Kidney (tissue), 14 donors: ENCODE data around the gene TRPM1. TPM values are rescaled to one million over a fixed set of nuclear protein-coding genes. Genes with fewer than 3 reads are reported as not detected.
A peak's percentile ranks its signal among the peaks of the same experiment; 100 is the strongest.

ENCODE experiments used
- DNase-seq, 5 donors: peaks; one replicate each; pipeline ENCODE4 v3.0.0-alpha.2; 2013 to 2020
- FAIRE-seq: peaks from 2 replicates; lab custom pipeline; 2012; peaks lifted over from hg19 to GRCh38; lab: Jason Lieb, UNC
- H3K27ac ChIP-seq, 2 donors: one replicate each; pipeline ENCODE4 v1.7.0; 2013; ENCODE audit warnings: low read depth in 2 of 2, low read length in 2 of 2, inconsistent platforms in 1 of 2
- H3K27me3 ChIP-seq: one replicate; pipeline ENCODE4 v1.7.1; 2013; ENCODE audit warnings: low read length, inconsistent platforms; ENCODE audit not compliant: control insufficient read depth, insufficient read depth
- H3K36me3 ChIP-seq, 3 donors: one replicate each; pipeline versions ENCODE4 v1.7.0 to v1.7.1; 2013; ENCODE audit warnings: low read length in 3 of 3, control low read depth in 1 of 3, inconsistent platforms in 1 of 3; ENCODE audit not compliant: insufficient read depth in 3 of 3, control insufficient read depth in 2 of 3
- H3K4me1 ChIP-seq, 3 donors: one replicate each; pipeline versions ENCODE4 v1.7.0 to v1.7.1; 2013; ENCODE audit warnings: low read length in 3 of 3, inconsistent platforms in 1 of 3, low read depth in 1 of 3; ENCODE audit not compliant: control insufficient read depth in 2 of 3, insufficient read depth in 2 of 3
- H3K4me3 ChIP-seq, 3 donors: one replicate each; pipeline versions ENCODE4 v1.7.0 to v1.8.1; 2013; ENCODE audit warnings: low read length in 3 of 3, control low read depth in 1 of 3, inconsistent platforms in 1 of 3
- H3K9ac ChIP-seq, 3 donors: one replicate each; pipeline versions ENCODE4 v1.7.0 to v1.7.1; 2013; ENCODE audit warnings: low read length in 3 of 3, control low read depth in 1 of 3, inconsistent platforms in 1 of 3
- H3K9me3 ChIP-seq, 3 donors: one replicate each; pipeline versions ENCODE4 v1.7.0 to v1.7.1; 2013; ENCODE audit warnings: low read length in 3 of 3, control low read depth in 1 of 3, inconsistent platforms in 1 of 3; ENCODE audit not compliant: control insufficient read depth in 2 of 3, insufficient read depth in 1 of 3
- intact Hi-C: fragments of 100-400 bp; cut with DNase I; formaldehyde crosslinking; loops from one replicate; pipeline ENCODE4 v1.11.1; 2022
- polyA plus RNA-seq: library from polyadenylated mRNA; stranded (reverse); fragments of 350-450 nt; fragmentation: Illumina TruSeq; extraction: RNeasy Lipid Tissue Mini Kit (QIAGEN cat#74804); gene quantifications from one replicate; pipeline ENCODE4 v1.2.3, GENCODE V29; 2014; ENCODE audit warnings: low read depth, low replicate concordance; ENCODE audit not compliant: insufficient read depth
- total RNA-seq: library from RNA; stranded (reverse); fragmentation: NEBNext Ultra II Directional; extraction: Animal tissue kit (Norgen Biotek cat#: 25700); gene quantifications from one replicate; pipeline ENCODE4 v1.2.1, GENCODE V29; 2021
- TF ChIP-seq, protein P1 (sequence below): IDR thresholded peaks from 3 replicates; pipeline ENCODE4 v1.5.1; 2012; ENCODE audit warnings: mild to moderate bottlenecking, moderate library complexity, borderline replicate concordance; ENCODE audit not compliant: insufficient read depth; ENCODE audit errors: extremely low read depth
- donor health status: control.
- donor health status: control.
- donor health status: control.
- donor health status: control.
- donor health status: control.
- donor health status: DM: yes; HTN: yes; CAD: no.
- donor health status: Normal renal cell carcinoma (clear cell type).

TRPM1 gene
- total and polyA plus RNA-seq, 2 donors from 2014 or later, result 1.3 TPM; not detected in 1

DNA sequence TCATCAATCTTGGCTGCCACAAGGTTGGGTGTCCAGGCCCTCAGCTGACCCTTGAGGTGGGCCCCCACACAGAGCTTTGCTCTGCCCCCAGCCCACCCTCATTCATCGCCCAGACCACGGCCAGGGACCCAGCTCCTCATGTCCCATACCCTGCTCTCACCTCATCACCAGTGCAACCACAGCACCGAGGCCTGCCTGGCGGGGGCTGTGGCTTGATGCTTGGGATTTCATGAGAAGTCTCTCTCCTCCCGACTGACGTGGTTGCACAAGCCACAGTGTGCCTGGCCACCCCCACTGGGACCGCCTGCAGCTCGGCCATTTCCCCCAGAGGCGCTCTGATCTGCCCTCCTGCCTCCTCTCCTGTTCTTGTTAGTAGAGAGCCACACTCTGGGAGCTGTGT is 64.7 kb downstream of the TRPM1 start:
- TF ChIP-seq, protein P1, sequence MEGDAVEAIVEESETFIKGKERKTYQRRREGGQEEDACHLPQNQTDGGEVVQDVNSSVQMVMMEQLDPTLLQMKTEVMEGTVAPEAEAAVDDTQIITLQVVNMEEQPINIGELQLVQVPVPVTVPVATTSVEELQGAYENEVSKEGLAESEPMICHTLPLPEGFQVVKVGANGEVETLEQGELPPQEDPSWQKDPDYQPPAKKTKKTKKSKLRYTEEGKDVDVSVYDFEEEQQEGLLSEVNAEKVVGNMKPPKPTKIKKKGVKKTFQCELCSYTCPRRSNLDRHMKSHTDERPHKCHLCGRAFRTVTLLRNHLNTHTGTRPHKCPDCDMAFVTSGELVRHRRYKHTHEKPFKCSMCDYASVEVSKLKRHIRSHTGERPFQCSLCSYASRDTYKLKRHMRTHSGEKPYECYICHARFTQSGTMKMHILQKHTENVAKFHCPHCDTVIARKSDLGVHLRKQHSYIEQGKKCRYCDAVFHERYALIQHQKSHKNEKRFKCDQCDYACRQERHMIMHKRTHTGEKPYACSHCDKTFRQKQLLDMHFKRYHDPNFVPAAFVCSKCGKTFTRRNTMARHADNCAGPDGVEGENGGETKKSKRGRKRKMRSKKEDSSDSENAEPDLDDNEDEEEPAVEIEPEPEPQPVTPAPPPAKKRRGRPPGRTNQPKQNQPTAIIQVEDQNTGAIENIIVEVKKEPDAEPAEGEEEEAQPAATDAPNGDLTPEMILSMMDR, result no peak
- H3K9ac ChIP-seq, result no peak overlapping the region
- FAIRE-seq (no peak), DNase-seq (no peak)
- H3K27ac ChIP-seq, result no peak overlapping the region
- peaks cover 5 to 12% (median 8%) of the 10 kb centered on the region in 3 donors for H3K4me1 ChIP-seq
- H3K9me3 ChIP-seq, result no peaks in the 10 kb centered on the region
- H3K27me3 ChIP-seq, result no peaks in the 10 kb centered on the region
- H3K36me3 ChIP-seq, result no peaks in the 10 kb centered on the region
- H3K4me3 ChIP-seq, result no peak overlapping the region
- intact Hi-C loops, result no loop called here

DNA sequence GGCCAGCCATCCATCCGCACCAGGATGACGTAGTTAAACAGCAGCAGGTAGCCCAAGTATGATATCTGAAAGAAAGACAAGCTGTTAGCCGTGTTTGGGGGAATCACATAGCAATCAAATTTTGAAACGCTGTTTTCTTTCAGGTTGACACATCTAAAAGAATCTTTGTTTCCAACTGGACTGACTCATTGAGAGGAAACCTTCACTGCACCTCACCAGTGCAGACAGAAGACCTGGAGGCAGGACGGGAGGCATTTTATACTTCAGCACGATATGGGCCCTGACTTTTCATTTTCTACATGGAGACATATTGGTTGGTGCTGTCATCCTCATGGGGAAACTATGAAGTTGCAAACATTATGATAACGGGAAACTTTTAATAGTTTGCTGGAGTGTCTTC is 65.9 kb downstream of the TRPM1 start:
- FAIRE-seq, result no peak
- H3K4me1 ChIP-seq, result peaks cover 5 to 12% (median 11%) of the 10 kb centered on the region in 3 donors

DNA sequence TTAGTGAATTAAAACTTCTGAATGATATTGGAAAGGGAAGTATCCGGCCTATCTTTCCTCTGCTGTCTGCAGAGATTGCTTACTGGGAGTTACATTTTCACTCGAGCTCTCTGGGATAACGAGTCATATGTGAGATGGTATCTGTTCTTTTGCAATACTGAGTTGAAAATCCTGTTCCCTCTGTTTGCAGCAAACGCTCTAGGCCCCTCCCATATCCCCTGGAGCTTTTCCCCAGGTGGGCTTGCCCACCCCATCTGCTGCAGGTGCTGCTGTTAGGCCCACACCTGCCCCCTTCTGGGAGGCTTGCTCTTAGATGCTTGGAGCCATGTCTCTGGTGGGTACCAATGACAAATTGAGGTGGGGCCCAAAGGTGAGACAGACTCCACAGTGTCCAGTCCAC is 67.4 kb downstream of the TRPM1 start:
- Histone ChIP-seq H3K4me1 (peaks cover 5 to 19% (median 11%) of the 10 kb centered on the region in 3 donors), H3K27ac (no peak overlapping the region), H3K4me3 (no peak overlapping the region), H3K36me3 (no peaks in the 10 kb centered on the region), H3K9me3 (no peaks in the 10 kb centered on the region), H3K27me3 (no peaks in the 10 kb centered on the region), H3K9ac (no peak overlapping the region)
- intact Hi-C loops, result no loop called here
- TF ChIP-seq, protein P1, result no peak
- FAIRE-seq (no peak), DNase-seq (peak in 4 of 5 donors; percentile 42 to 62 (median 61))

More for the DNA sequence above, 65.9 kb downstream of the TRPM1 start:
- TF ChIP-seq, protein P1, result no peak
- Histone ChIP-seq H3K4me3 (no peak overlapping the region), H3K9ac (no peak overlapping the region), H3K27me3 (no peaks in the 10 kb centered on the region), H3K9me3 (no peaks in the 10 kb centered on the region), H3K27ac (no peak overlapping the region), H3K36me3 (no peaks in the 10 kb centered on the region)
- intact Hi-C loops, result no loop called here
- DNase-seq, result no peak

DNA sequence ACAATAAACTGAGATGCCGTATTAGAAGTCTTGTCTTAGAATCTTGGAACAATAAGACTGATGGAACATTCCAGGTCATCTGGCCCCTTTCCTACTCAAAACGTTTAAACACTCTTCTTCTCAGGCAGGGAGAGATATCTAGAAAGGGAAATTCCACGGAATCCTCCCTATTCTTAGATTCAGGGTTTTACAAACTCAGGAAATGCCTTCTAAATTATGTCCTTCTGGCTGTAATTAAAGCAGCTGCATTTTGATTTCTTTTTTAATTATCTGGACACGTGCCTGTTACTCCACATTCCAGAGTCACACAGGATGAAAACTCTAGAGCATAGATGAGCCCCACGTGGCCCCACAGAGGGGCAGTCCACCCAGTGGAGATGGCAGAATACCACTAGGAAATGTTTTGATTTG is 68.6 kb downstream of the TRPM1 start:
- Histone ChIP-seq H3K27ac (peak overlapping the region; percentile 28 to 78), H3K27me3 (no peaks in the 10 kb centered on the region), H3K4me1 (peaks cover 5 to 19% (median 11%) of the 10 kb centered on the region in 3 donors), H3K36me3 (no peaks in the 10 kb centered on the region), H3K9me3 (no peaks in the 10 kb centered on the region), H3K4me3 (no peak overlapping the region), H3K9ac (no peak overlapping the region)
- FAIRE-seq (no peak), DNase-seq (peak in 2 of 5 donors; percentile 55 to 71)
- intact Hi-C loops, result no loop called here
- TF ChIP-seq, protein P1, result no peak
